Brain microvascular endothelial cell (primary cell): Measurements from ENCODE around the gene AMBRA1.

ENCODE experiments used
- DNase-seq: peaks from one replicate; pipeline ENCODE4 v3.0.0-alpha.2; 2020
- H3K27ac ChIP-seq: fragments of 250-450 bp; sonication (Bioruptor Pico); 2 replicates; pipeline ENCODE4 v1.5.1; 2020; ENCODE audit warnings: mild to moderate bottlenecking, moderate library complexity
- H3K27me3 ChIP-seq: fragments of 250-450 bp; sonication (Bioruptor Pico); replicated peaks from 2 replicates; pipeline ENCODE4 v1.5.1; 2020; ENCODE audit warnings: mild to moderate bottlenecking
- H3K36me3 ChIP-seq: fragments of 250-450 bp; sonication (Bioruptor Pico); replicated peaks from 2 replicates; pipeline ENCODE4 v1.5.1; 2020; ENCODE audit warnings: mild to moderate bottlenecking
- H3K4me3 ChIP-seq: 2 replicates; pipeline ENCODE4 v1.5.1; 2011; ENCODE audit warnings: low read depth, mild to moderate bottlenecking, control low read depth, low read length, moderate library complexity
- CTCF ChIP-seq: IDR thresholded peaks from 2 replicates; pipeline ENCODE4 v1.5.1; 2011; ENCODE audit warnings: low read depth, mild to moderate bottlenecking, moderate library complexity, low read length, control low read depth, inconsistent platforms; ENCODE audit errors: missing control alignments
- in situ Hi-C: cut with HindIII; loops from 2 replicates; pipeline ENCODE4 v1.10.0; 2017; ENCODE audit warnings: low sequenced_read_pairs, low pct_ligation_motif_present

AMBRA1 gene

GRCh38 chr11:46402957-46403902 lies 190.6 kb downstream of the AMBRA1 start:
- in situ Hi-C loops = no loop called here
- H3K27me3 ChIP-seq = no peaks in the 10 kb centered on the region
- no peak for DNase-seq
- peaks cover 9% of the 10 kb centered on the region for H3K36me3 ChIP-seq
- no peak for TF ChIP-seq CTCF
- H3K4me3 ChIP-seq = no peak overlapping the region
- no peak overlapping the region for H3K27ac ChIP-seq

GRCh38 chr11:46397526-46397925 lies 196.3 kb downstream of the AMBRA1 start:
- H3K4me3 ChIP-seq = no peak overlapping the region
- peaks cover 13% of the 10 kb centered on the region for H3K36me3 ChIP-seq
- no peaks in the 10 kb centered on the region for H3K27me3 ChIP-seq
- H3K27ac ChIP-seq = no peak overlapping the region
- in situ Hi-C loops = no loop called here
- no peak for TF ChIP-seq CTCF
- no peak for DNase-seq

GRCh38 chr11:46393759-46394158 lies 200.1 kb downstream of the AMBRA1 start:
- peaks cover 16% of the 10 kb centered on the region for H3K27me3 ChIP-seq
- TF ChIP-seq CTCF = no peak
- in situ Hi-C loops = no loop called here

GRCh38 chr11:46393231-46393616 lies 200.6 kb downstream of the AMBRA1 start:
- H3K27me3 ChIP-seq = peaks cover 16% of the 10 kb centered on the region
- H3K27ac ChIP-seq = no peak overlapping the region
- no peak for TF ChIP-seq CTCF
- peaks cover 13% of the 10 kb centered on the region for H3K36me3 ChIP-seq
- no peak overlapping the region for H3K4me3 ChIP-seq
- DNase-seq = no peak
- in situ Hi-C loops = no loop called here

More at GRCh38 chr11:46393759-46394158, 200.1 kb downstream of the AMBRA1 start:
- no peak for DNase-seq
- H3K4me3 ChIP-seq = no peak overlapping the region
- no peak overlapping the region for H3K27ac ChIP-seq
- H3K36me3 ChIP-seq = peaks cover 13% of the 10 kb centered on the region

- Histone ChIP-seq H3K4me3 (peak overlapping the region; percentile 37), H3K36me3 (peaks cover 12% of the 10 kb centered on the region), H3K27ac (no peak overlapping the region), H3K27me3 (peaks cover 16% of the 10 kb centered on the region)
- in situ Hi-C loops = no loop called here
- TF ChIP-seq CTCF = no peak
- DNase-seq = peak; percentile 61
Observed at GRCh38 chr11:46392421-46393230, 201.2 kb downstream of the AMBRA1 start.
